ENCODE results near the gene SAPCD2.

DNA sequence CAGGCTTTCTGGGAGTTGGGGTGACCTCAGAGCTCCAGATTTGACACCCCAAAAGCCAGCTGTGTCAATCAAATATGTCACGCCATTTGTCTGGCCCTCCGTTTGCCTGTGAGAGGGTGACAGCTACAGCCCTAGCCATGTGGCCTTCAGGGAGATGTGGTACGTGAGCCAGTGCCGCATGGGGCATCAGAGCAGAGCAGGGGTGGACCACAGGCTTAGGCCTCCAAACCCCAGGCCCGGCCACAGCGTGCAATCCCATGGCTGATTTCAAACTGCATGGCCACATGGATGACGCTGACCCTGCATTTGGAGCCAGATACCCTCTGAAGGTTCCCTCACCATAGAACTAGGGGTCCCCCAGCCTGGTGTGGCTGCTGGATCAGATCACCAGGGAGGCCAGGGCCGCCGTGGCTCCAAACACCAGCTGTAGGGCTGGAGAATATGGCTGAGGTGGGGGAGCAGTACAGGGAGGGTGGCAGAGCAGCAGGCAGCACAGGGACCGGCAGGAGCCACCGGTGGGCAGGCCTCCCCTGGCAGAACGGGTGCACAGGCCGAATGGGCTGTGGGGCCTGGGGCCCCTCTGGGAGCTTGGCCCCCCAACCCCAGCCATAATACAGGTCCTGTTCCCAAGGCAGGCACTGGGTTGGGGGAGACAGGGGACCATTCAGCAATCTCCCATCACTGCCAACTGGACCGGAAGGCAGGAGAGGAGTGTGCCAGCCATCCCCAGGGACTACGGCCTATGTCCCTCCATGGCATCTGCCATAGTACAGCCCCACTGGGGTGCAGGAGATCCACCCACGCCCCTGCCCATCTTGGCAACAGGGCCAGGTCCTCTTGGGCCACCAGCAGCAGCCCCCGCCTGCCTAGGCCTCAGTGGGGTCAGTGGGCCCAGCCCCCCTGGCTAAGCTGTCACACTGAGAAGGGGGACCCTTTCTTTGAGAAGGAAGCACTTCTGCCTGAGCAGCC is 1.5 kb downstream of the SAPCD2 start:
- TF ChIP-seq POLR2A (IDR thresholded peaks at IDR 0.05) (no peak), EP300 (IDR thresholded peaks at IDR 0.05) (no peak)
- TF ChIP-seq, protein P1, sequence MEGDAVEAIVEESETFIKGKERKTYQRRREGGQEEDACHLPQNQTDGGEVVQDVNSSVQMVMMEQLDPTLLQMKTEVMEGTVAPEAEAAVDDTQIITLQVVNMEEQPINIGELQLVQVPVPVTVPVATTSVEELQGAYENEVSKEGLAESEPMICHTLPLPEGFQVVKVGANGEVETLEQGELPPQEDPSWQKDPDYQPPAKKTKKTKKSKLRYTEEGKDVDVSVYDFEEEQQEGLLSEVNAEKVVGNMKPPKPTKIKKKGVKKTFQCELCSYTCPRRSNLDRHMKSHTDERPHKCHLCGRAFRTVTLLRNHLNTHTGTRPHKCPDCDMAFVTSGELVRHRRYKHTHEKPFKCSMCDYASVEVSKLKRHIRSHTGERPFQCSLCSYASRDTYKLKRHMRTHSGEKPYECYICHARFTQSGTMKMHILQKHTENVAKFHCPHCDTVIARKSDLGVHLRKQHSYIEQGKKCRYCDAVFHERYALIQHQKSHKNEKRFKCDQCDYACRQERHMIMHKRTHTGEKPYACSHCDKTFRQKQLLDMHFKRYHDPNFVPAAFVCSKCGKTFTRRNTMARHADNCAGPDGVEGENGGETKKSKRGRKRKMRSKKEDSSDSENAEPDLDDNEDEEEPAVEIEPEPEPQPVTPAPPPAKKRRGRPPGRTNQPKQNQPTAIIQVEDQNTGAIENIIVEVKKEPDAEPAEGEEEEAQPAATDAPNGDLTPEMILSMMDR (IDR thresholded peaks at IDR 0.05), result no peak
